Breast epithelium (tissue), 4 donors: ENCODE measurements around the gene SCGB1D4. TPM values are rescaled to one million over a fixed set of nuclear protein-coding genes. Genes with fewer than 3 reads are reported as not detected.
A peak's percentile ranks its signal among the peaks of the same experiment; 100 is the strongest.

Experiments
- DNase-seq, 2 donors: peaks; one replicate each; pipeline ENCODE4 v3.0.0-alpha.2; 2019; ENCODE audit warnings: low spot score in 2 of 2
- H3K27ac ChIP-seq, 2 donors: fragments of 200-600 bp; sonication (generic) in 1 of 2; one replicate each; pipeline ENCODE4 v1.5.1; 2016 to 2019; ENCODE audit warnings: mild to moderate bottlenecking in 1 of 2
- H3K27me3 ChIP-seq, 2 donors: fragments of 200-600 bp; sonication (generic) in 1 of 2; one replicate each; pipeline versions ENCODE4 v1.5.1 to v1.6.0; 2017 to 2019; ENCODE audit warnings: control low read depth in 1 of 2, mild to moderate bottlenecking in 1 of 2
- H3K36me3 ChIP-seq: fragments of 200-600 bp; one replicate; pipeline ENCODE4 v1.5.1; 2019
- H3K4me1 ChIP-seq, 2 donors: fragments of 200-600 bp; sonication (generic); one replicate each; pipeline ENCODE4 v1.5.1; 2016 to 2019; ENCODE audit warnings: control low read depth in 1 of 2
- H3K4me3 ChIP-seq, 3 donors: fragments of 200-600 bp; sonication (generic); 1 replicate in 2 of 3; 2 replicates in 1 of 3; pipeline ENCODE4 v1.5.1; 2016 to 2019; ENCODE audit warnings: mild to moderate bottlenecking in 3 of 3, moderate library complexity in 2 of 3
- H3K9me3 ChIP-seq, 2 donors: fragments of 200-600 bp; sonication (generic) in 1 of 2; one replicate each; pipeline ENCODE4 v1.5.1; 2016 to 2019; ENCODE audit warnings: control low read depth in 1 of 2
- POLR2A ChIP-seq: fragments of 450-650 bp; IDR thresholded peaks from one replicate; pipeline ENCODE4 v1.6.1; 2016; ENCODE audit warnings: antibody characterized with exemption, mild to moderate bottlenecking, moderate library complexity
- POLR2AphosphoS5 ChIP-seq, 3 donors: sonication (generic); formaldehyde crosslinking; IDR thresholded peaks; one replicate each; pipeline ENCODE4 v1.6.1; 2017; ENCODE audit warnings: antibody characterized with exemption in 3 of 3
- intact Hi-C: fragments of 100-400 bp; cut with DNase I; formaldehyde crosslinking; loops from one replicate; pipeline ENCODE4 v1.15.1; 2023; ENCODE audit warnings: low total_unique reads
- total RNA-seq, 3 donors: library from RNA; depleted of rRNA; stranded (reverse); fragments of >200 nt; gene quantifications; one replicate each; pipeline ENCODE4 v1.1.0, GENCODE V29; 2016
- TF ChIP-seq, protein P1 (sequence below), 3 donors: fragments of 450-650 bp; IDR thresholded peaks; one replicate each; pipeline ENCODE4 v1.5.1; 2016 to 2017; ENCODE audit warnings: antibody characterized with exemption in 3 of 3, mild to moderate bottlenecking in 3 of 3, moderate library complexity in 3 of 3

The SCGB1D4 gene
- total RNA-seq, 3 donors from 2014 or later, result not detected

DNA sequence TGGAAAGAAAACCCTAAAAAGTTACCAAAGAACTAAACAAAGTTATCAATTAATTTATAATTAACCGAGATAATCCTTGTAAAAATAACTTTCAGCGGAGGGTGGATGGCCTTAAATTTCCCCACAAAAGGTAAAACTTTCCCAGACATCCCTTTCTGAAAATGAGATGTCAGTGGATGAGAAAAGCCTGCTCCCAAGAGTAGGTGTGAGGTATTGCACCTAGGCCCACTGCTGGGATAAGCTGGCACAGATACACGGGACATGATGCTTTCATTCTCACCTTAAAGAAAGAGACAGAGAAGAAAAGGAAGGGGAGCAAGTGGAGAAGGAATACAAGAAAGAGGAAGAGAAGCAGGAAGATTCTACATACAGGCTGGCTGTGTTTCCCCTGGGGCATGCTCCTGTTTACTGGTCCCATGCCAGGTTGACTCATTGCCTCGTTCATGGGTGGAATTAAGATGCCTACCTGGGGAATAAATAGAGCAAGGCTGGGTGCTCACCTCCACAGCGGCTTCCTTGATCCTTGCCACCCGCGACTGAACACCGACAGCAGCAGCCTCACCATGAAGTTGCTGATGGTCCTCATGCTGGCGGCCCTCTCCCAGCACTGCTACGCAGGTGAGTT, 29.1 kb downstream of the SCGB1D4 start, which contains the start of gene SCGB2A2:
Gene SCGB2A2 (plus strand): TSS at position 505 of the 625 bp plus-strand sequence. CDS start 59 bp downstream, at position 564.
- TF ChIP-seq POLR2AphosphoS5 (IDR thresholded peaks at IDR 0.05), result peak in 1 of 3 donors; percentile 17
- no peak for TF ChIP-seq POLR2A
- TF ChIP-seq, protein P1, sequence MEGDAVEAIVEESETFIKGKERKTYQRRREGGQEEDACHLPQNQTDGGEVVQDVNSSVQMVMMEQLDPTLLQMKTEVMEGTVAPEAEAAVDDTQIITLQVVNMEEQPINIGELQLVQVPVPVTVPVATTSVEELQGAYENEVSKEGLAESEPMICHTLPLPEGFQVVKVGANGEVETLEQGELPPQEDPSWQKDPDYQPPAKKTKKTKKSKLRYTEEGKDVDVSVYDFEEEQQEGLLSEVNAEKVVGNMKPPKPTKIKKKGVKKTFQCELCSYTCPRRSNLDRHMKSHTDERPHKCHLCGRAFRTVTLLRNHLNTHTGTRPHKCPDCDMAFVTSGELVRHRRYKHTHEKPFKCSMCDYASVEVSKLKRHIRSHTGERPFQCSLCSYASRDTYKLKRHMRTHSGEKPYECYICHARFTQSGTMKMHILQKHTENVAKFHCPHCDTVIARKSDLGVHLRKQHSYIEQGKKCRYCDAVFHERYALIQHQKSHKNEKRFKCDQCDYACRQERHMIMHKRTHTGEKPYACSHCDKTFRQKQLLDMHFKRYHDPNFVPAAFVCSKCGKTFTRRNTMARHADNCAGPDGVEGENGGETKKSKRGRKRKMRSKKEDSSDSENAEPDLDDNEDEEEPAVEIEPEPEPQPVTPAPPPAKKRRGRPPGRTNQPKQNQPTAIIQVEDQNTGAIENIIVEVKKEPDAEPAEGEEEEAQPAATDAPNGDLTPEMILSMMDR (IDR thresholded peaks at IDR 0.05), result peak; percentile 22 to 49 (median 26)
- peak; percentile 63 to 74 for DNase-seq
- Histone ChIP-seq H3K27me3 (no peaks in the 10 kb centered on the region), H3K4me1 (no peaks in the 10 kb centered on the region), H3K36me3 (no peaks in the 10 kb centered on the region), H3K9me3 (no peaks in the 10 kb centered on the region), H3K27ac (peak within 1 kb of the TSS; percentile 51 to 80), H3K4me3 (peak within 1 kb of the TSS in 2 of 3 donors; percentile 40 to 45)
- intact Hi-C loops, result loop anchor here (10.0 kb wide), 1 partner anchor 2005 kb away; no protein-coding TSS in a partner anchor

DNA sequence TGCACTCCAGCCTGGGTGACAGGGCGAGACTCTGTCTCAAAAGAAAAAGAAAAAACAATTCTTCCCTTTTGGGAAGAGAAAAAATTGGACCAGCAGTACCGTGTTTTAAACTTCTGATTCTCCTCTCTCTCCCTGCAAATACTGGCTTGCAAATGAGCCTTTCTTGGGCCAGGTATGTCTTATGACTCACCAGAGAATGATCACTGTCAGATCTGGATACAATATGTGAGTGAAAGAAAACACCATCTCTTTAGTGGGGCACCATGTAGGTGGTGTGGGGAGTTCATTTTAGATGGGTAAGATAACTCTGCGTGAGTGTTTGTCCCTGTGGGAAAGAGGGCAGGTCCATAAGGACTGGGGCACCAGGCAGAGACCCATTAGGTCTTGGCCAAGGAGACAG, 31.3 kb downstream of the SCGB1D4 start:
- H3K36me3 ChIP-seq, result no peaks in the 10 kb centered on the region
- H3K9me3 ChIP-seq, result no peaks in the 10 kb centered on the region
- peak overlapping the region; percentile 51 to 68 for H3K27ac ChIP-seq
- H3K27me3 ChIP-seq, result no peaks in the 10 kb centered on the region
- DNase-seq, result no peak
- intact Hi-C loops, result no loop called here
- no peak for TF ChIP-seq POLR2AphosphoS5 (IDR thresholded peaks at IDR 0.05)
- no peak for TF ChIP-seq POLR2A
- TF ChIP-seq, protein P1 (IDR thresholded peaks at IDR 0.05), result no peak
- no peak overlapping the region for H3K4me3 ChIP-seq
- no peaks in the 10 kb centered on the region for H3K4me1 ChIP-seq

DNA sequence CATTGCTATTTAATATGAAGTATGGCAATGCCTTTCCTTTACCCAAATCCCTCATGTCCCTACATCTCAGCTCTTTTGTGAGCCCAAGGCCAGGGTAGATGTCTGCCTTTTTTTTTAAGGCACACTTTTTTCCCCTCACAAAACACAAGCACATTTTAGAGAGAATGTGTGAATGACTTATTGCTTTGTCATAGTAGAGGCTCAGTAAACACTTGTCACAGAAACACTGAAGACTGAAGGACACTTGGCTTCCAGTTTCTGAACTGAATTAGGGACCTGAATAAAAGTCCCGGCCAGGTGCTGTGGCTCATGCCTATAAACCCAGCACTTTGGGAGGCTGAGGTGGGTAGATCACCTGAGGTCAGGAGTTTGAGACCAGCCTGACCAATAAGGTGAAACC, 31.8 kb downstream of the SCGB1D4 start:
- Histone ChIP-seq H3K27me3 (no peaks in the 10 kb centered on the region), H3K4me1 (no peaks in the 10 kb centered on the region), H3K9me3 (no peaks in the 10 kb centered on the region), H3K36me3 (no peaks in the 10 kb centered on the region), H3K27ac (peak overlapping the region; percentile 51 to 68), H3K4me3 (no peak overlapping the region)
- no peak for DNase-seq
- intact Hi-C loops, result no loop called here
- TF ChIP-seq POLR2AphosphoS5 (IDR thresholded peaks at IDR 0.05) (no peak), POLR2A (no peak)
- TF ChIP-seq, protein P1 (IDR thresholded peaks at IDR 0.05), result no peak

DNA sequence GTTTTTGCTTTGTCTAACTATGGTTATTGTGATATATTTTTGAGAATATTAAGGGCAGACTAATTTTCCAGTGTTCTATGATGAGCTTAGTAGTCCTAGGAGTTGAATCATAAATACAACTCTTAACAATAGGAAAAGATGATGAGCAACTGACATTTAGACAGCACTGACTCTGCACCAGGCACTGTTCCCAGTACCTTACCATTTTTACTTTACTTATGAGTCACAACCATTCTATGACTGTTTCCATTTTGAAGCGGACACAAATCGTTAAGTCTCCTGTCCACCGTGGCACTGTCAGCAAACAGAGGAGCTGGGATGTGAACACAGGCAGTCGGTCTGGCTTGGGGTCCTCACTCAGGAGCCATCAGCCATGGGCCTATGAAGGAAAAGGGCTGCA, 32.3 kb downstream of the SCGB1D4 start:
- DNase-seq, result no peak
- H3K9me3 ChIP-seq, result no peaks in the 10 kb centered on the region
- H3K4me3 ChIP-seq, result no peak overlapping the region
- peak overlapping the region; percentile 51 to 68 for H3K27ac ChIP-seq
- no peaks in the 10 kb centered on the region for H3K27me3 ChIP-seq
- intact Hi-C loops, result no loop called here
- H3K36me3 ChIP-seq, result no peaks in the 10 kb centered on the region
- H3K4me1 ChIP-seq, result no peaks in the 10 kb centered on the region
- TF ChIP-seq POLR2AphosphoS5 (IDR thresholded peaks at IDR 0.05) (no peak), POLR2A (no peak)
- TF ChIP-seq, protein P1 (IDR thresholded peaks at IDR 0.05), result no peak

DNA sequence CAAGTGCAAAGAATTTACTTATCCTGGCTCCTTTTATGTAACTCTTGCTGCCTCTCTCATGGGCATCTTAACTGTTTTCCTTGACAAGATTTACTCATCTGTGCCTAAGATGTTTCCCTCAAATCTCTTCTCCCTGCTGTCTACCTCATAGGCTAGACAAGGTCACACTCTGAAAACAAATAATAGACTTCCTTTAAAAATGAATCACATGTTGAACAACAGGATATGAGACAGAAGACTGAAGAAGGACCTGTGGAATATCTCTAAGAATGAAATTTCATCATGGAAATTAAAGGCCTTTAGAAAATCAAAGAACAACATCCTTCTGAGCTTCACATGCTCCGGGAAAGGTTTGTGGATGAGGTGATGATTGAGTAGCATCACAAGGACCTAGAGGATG, 34.9 kb downstream of the SCGB1D4 start:
- Histone ChIP-seq H3K27ac (peak overlapping the region; percentile 68 to 80), H3K9me3 (no peaks in the 10 kb centered on the region), H3K4me3 (no peak overlapping the region), H3K4me1 (no peaks in the 10 kb centered on the region), H3K36me3 (no peaks in the 10 kb centered on the region), H3K27me3 (no peaks in the 10 kb centered on the region)
- no peak for DNase-seq
- intact Hi-C loops, result no loop called here
- TF ChIP-seq POLR2A, result no peak
- TF ChIP-seq POLR2AphosphoS5 (IDR thresholded peaks at IDR 0.05), result no peak
- TF ChIP-seq, protein P1 (IDR thresholded peaks at IDR 0.05), result no peak
